GM19043 (cell line): Measurements from ENCODE around the gene DNM1.

Experiments used
- ATAC-seq: cut with Tn5 transposase; IDR thresholded peaks from one replicate; pipeline ENCODE4 v1.9.1; 2021; ENCODE audit warnings: low read depth; ENCODE audit not compliant: unreplicated experiment

Gene DNM1

GRCh38 chr9:128203707-128204551 is 750 bp downstream of the DNM1 start:
- ATAC-seq, result no peak

GRCh38 chr9:128204858-128205257 is 1.7 kb downstream of the DNM1 start:
- no peak for ATAC-seq

DNA sequence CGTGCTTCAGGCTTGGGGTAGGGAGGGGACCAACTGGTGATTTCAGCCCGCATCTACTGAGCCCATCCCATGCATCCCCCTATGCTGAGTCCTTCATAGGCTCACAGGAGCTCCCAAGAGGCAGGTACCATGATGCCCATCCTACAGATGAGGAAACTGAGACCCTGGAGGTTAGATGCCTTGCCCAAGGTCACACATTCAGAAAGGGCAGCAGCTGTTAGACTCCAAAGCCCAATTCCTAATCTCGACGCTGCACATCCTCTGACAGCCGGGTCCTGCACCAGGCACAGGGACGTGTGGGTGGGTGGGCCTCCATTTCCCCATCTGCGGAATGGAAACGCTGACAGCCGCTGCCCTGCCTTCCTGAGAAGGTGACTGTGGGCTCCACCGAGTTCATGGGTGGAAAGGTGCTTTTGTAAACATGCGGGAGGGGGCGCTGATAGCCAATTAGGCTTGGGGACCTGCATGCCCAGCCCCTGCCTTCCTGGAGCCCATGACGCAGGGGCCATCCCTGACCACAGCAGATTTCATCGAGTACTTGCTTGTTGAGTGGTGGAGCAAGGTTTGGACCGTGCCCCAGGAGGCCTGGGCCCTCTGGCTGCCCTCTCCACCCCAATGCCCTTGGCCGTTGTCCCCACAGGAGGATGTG is 2.2 kb downstream of the DNM1 start:
- ATAC-seq, result no peak

DNA sequence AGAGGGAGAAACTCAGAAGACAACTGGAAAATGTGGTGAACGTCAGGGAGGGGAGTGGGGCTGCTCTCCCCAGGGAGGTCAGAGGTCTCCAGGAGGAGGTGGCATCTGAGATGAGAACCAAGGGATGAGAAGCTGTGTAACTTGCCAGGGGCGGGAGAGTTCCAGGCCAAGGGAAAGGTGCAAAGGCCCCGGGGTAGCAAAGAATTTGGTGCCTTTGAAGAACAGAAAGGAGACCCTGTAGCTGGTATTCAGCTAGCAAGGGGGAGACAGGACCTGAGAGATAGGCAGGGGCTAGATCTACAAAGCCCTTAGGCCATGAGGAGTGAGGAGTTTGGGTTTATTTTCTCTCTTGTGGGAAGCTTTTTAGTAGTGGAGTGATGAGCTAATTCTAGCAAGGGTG is 3.3 kb downstream of the DNM1 start:
- ATAC-seq, result no peak

- ATAC-seq, result no peak
Observed at GRCh38 chr9:128206916-128207910, 4.0 kb downstream of the DNM1 start.

GRCh38 chr9:128208386-128208785 is 5.2 kb downstream of the DNM1 start:
- ATAC-seq, result no peak

DNA sequence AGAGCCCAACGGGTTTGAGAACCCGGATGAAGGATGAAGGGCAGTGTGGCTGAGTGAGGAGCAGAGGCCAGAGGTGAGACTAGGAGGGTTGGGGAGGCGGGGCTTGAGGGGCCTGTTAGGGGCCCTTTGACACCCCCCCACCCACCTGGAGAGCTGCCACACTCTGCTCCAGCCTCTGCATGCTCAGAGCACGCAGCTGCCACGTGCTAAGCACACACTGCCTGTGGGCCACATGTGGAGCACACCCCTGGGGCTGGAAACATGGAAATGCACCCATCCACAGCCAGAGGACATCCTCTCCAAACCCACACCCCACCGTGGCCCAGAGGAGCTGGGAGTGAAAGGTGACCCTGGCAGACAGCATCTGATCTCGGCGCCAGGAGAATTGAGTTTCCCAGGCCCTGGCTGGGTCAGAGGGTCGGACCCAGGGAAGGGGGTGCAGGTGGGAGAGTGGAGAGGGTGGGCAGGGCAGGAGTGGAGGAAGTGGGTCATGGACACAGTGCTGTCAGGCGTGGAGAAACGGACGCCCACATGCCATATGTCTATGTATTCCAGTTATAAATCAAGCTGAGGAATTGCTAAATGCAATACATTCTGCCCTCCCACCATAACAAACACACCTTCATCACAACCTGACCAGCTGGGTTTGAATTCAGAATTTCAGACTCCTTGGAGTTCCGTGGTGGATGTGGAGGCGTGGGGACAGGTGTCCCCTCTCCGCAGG is 5.9 kb downstream of the DNM1 start:
- no peak for ATAC-seq

DNA sequence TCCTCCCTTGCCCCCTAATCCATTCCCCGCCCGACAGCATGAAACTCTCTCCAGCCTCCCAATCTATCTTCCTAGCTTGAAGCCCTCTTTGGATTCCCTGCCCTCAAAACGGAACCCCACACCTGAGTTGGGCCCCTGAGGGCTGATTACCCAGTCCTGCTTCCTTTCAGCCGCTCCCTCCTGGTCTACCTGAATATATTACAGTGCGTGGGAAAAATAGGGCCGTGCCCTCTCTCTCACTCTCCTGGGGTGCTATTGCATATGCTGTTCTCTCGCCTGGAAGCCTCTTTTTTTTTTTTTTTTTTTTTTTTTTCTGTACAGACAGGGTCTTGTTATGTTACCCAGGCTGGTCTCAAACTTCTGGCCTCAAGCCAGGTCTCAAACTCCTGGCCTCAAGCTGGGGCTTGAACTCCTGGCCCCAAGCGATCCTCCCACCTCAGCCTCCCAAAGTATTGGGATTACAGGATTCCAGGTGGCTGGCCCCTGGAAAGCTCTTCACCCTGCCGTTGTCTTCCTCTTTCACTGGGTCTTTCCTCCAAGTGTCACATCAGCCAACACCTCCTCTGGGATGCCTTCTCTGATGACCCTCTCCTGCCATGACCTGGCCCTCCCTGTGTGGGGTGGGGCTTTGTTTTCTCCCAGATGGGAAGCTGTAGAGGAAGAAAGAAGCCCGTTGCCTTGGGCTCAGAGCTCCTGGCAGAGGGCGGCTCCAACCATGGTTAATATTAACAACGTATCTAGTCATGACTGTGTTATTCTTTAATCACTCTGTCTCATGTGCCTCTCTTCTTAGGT is 8.2 kb downstream of the DNM1 start:
- no peak for ATAC-seq

- no peak for ATAC-seq
Observed at GRCh38 chr9:128211981-128212281, 8.8 kb downstream of the DNM1 start.

GRCh38 chr9:128213746-128214497 is 10.7 kb downstream of the DNM1 start:
- ATAC-seq, result no peak

GRCh38 chr9:128214571-128215490 is 11.7 kb downstream of the DNM1 start:
- ATAC-seq, result no peak

DNA sequence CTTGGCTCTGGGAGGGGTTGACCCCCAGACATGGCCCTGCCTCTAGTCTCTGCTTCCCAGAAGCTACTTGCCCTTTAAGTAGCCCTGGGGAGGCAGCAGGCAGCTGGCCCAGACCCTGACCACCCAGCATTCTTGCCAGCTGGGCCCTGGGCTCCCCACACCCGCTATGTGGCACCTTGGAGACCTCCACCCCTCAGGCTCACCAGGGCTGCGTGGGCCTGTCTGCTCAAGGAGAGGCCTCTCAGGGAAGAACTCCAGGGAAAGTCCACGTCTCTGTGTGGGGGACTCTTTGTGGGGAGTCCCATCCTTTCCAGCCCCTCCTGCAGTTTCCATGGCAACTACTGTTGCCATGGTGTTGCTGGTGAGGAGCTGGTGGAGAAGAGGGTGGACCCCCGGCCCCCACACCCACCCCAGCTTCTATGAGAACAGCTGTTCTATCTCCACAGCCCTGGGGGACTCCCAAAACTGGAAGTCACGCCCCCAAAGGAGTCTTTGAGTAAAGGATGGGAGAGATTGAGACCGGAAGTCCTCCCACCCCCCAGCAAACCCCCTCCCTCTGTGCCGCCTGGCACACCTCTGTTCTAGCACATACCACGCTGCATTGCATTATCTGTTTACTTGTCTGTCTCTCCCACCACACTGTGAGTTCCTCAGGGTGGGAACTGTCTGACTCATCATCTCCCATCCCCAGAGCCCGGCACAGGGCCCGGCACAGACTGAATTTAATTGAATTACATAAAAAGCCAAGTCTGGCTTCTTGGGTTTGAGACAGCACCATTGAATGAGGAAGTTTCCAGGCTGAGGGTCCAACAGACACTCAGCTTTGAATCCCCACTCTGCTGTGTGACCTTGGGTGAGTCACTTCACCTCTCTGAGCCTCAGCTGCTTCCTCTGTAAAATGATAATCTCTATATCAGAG is 12.6 kb downstream of the DNM1 start:
- ATAC-seq, result no peak

- ATAC-seq, result no peak
Observed at GRCh38 chr9:128216781-128217553, 13.8 kb downstream of the DNM1 start.

GRCh38 chr9:128218172-128218517 is 15.0 kb downstream of the DNM1 start:
- no peak for ATAC-seq

DNA sequence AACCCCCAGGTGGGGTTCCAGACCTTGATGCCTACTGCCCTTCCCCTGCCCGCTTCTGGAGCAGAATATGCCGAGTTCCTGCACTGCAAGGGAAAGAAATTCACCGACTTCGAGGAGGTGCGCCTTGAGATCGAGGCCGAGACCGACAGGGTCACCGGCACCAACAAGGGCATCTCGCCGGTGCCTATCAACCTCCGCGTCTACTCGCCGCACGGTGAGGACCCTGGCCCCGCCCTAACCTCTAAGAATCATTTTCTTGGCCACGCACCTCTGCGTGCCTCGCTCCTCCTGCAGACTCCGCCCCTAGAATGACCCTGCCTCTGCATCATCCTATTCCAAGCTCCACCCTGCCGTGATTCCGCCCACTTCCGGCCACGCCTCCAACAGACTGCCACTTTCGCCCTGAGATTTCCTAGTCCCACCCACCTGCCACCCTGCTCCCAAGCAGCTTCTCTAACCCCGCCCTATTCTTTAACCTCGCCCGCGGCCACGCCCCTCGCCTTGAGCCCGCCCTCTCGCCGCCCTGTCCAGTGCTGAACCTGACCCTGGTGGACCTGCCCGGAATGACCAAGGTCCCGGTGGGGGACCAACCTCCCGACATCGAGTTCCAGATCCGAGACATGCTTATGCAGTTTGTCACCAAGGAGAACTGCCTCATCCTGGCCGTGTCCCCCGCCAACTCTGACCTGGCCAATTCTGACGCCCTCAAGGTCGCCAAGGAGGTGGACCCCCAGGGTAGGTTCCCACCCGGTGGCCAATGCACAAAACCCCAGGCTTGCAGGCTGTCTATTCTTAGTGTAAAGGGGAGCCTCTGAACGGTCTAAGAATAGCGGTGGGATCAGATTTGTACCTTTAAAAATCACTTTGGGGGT is 15.6 kb downstream of the DNM1 start:
- ATAC-seq, result peak; percentile 98
